K562 (cell line): ENCODE results near the gene CARS2. TPM values are rescaled to one million over a fixed set of nuclear protein-coding genes. Genes with fewer than 3 reads are reported as not detected.

Experiments used
- ATAC-seq: fragments of 200-7000 bp; cut with Tn5 transposase; 3 replicates; pipeline ENCODE4 v1.9.1; 2020; ENCODE audit warnings: moderate library complexity
- BruUV-seq: library from RNA; stranded (reverse); fragments of 400-500 nt; replicated peaks from 2 replicates; lab custom pipeline; 2021; lab: Mats Ljungman, UMichigan
- CTCF ChIA-PET: fragments of 300-600 bp; formaldehyde crosslinking; extraction: SDS; loops from one replicate; lab custom pipeline; 2021; ENCODE audit warnings: low intra/inter-chr PET ratio; lab: Yijun Ruan, JAX
- POLR2A ChIA-PET: fragments of 300-600, 350-650 bp; sonication (Branson Sonifier 250); formaldehyde crosslinking; extraction: SDS; loops from one replicate; lab custom pipeline; 2021; ENCODE audit warnings: antibody characterized with exemption, inconsistent platforms; lab: Yijun Ruan, JAX
- DNase-seq, 4 experiments: peaks; one replicate each; pipeline versions ENCODE4 v3.0.0 to v3.0.0-alpha.2; 2011 to 2018; ENCODE audit warnings: low spot score in 3 of 4, mixed read lengths in 3 of 4; ENCODE audit errors: extremely low read depth in 1 of 4
- FAIRE-seq: peaks from 2 replicates; lab custom pipeline; 2011; peaks lifted over from hg19 to GRCh38; lab: Jason Lieb, UNC
- H2AFZ ChIP-seq: 2 replicates; pipeline ENCODE4 v1.6.0; 2011; ENCODE audit warnings: low read depth, low read length, control low read depth, inconsistent platforms
- H3K27ac ChIP-seq: fragments of 200-600 bp; 3 replicates; pipeline ENCODE4 v1.8.0; 2011; ENCODE audit warnings: low read depth, mild to moderate bottlenecking, control low read depth, inconsistent platforms, low read length, moderate library complexity, mixed read lengths; ENCODE audit errors: extremely low read depth
- H3K27me3 ChIP-seq, 2 experiments: fragments of 300-600 bp in 1 of 2; 2 replicates in 1 of 2; 3 replicates in 1 of 2; pipeline versions ENCODE4 v1.6.0 to v1.8.0; 2011; ENCODE audit warnings: inconsistent platforms in 2 of 2, low read length in 2 of 2, mild to moderate bottlenecking in 1 of 2, mixed read lengths in 1 of 2, moderate library complexity in 1 of 2; ENCODE audit not compliant: control insufficient read depth in 2 of 2, insufficient read depth in 2 of 2
- H3K36me3 ChIP-seq: fragments of 300-600 bp; 3 replicates; pipeline ENCODE4 v1.8.0; 2011; ENCODE audit warnings: mild to moderate bottlenecking, low read length, inconsistent platforms; ENCODE audit not compliant: control insufficient read depth, insufficient read depth
- H3K4me1 ChIP-seq, 2 experiments: fragments of 200-600 bp in 1 of 2; replicated peaks in 1 of 2; 2 replicates in 1 of 2; 3 replicates in 1 of 2; pipeline versions ENCODE4 v1.5.1 to v1.8.0; 2011; ENCODE audit warnings: inconsistent platforms in 2 of 2, low read length in 2 of 2, mild to moderate bottlenecking in 1 of 2, mixed read lengths in 1 of 2, moderate library complexity in 1 of 2; ENCODE audit not compliant: control insufficient read depth in 2 of 2, insufficient read depth in 2 of 2
- H3K4me2 ChIP-seq: 2 replicates; pipeline ENCODE4 v1.6.1; 2011; ENCODE audit warnings: low read length, control low read depth, inconsistent platforms, mixed read lengths; ENCODE audit not compliant: insufficient read depth
- H3K4me3 ChIP-seq: fragments of 200-600 bp; sonication (generic), shearing (Covaris generic); 2 replicates; pipeline ENCODE4 v1.5.1; 2016; ENCODE audit warnings: control low read depth, inconsistent platforms
- H3K79me2 ChIP-seq: fragments of 200-600 bp; 3 replicates; pipeline ENCODE4 v1.8.0; 2011; ENCODE audit warnings: low read length, inconsistent platforms; ENCODE audit not compliant: control insufficient read depth, insufficient read depth
- H3K9ac ChIP-seq, 2 experiments: 2 replicates each; pipeline versions ENCODE4 v1.6.0 to v1.6.1; 2011; ENCODE audit warnings: low read depth in 2 of 2, low read length in 2 of 2, control low read depth in 1 of 2, inconsistent platforms in 1 of 2, mild to moderate bottlenecking in 1 of 2, mixed read lengths in 1 of 2; ENCODE audit not compliant: insufficient read depth in 1 of 2
- H3K9me1 ChIP-seq: one replicate; pipeline ENCODE4 v1.6.0; 2011; ENCODE audit warnings: inconsistent platforms, mild to moderate bottlenecking, low read length, moderate library complexity; ENCODE audit not compliant: control insufficient read depth, insufficient read depth
- H3K9me3 ChIP-seq: replicated peaks from 2 replicates; pipeline ENCODE4 v1.5.1; 2011; ENCODE audit warnings: low read depth, low read length, inconsistent platforms; ENCODE audit not compliant: control insufficient read depth, insufficient read depth
- H4K20me1 ChIP-seq: replicated peaks from 2 replicates; pipeline ENCODE4 v1.6.1; 2011; ENCODE audit warnings: low read length, inconsistent platforms, mixed read lengths; ENCODE audit not compliant: control insufficient read depth, insufficient read depth
- CBFB ChIP-seq: sonication (generic); formaldehyde crosslinking; IDR thresholded peaks from 2 replicates; pipeline ENCODE4 v1.4.0; 2020; ENCODE audit warnings: mild to moderate bottlenecking, missing genetic modification reagents
- EGR1 ChIP-seq: fragments of 450-650 bp; conservative IDR thresholded peaks from 2 replicates; pipeline ENCODE4 v1.6.1; 2017; ENCODE audit warnings: mild to moderate bottlenecking
- ESRRA ChIP-seq: fragments of 450-650 bp; IDR thresholded peaks from 2 replicates; pipeline ENCODE4 v1.6.1; 2014; ENCODE audit warnings: low read depth, mild to moderate bottlenecking, moderate library complexity, borderline replicate concordance
- FOSL1 ChIP-seq: fragments of 200-800 bp; sonication (Bioruptor generic); conservative IDR thresholded peaks from 2 replicates; pipeline ENCODE4 v1.6.1; 2016; ENCODE audit warnings: missing genetic modification characterization, missing compliant biosample characterization
- KAT8 ChIP-seq: fragments of 450-650 bp; IDR thresholded peaks from 2 replicates; pipeline ENCODE4 v1.6.1; 2016; ENCODE audit warnings: low read depth, mild to moderate bottlenecking
- MTA2 ChIP-seq: fragments of 450-650 bp; IDR thresholded peaks from 2 replicates; pipeline ENCODE4 v1.6.1; 2016; ENCODE audit warnings: low read depth
- SMARCC2 ChIP-seq: fragments of 450-650 bp; IDR thresholded peaks from 2 replicates; pipeline ENCODE4 v1.6.1; 2017; ENCODE audit warnings: antibody characterized with exemption, moderate library complexity, mild to moderate bottlenecking, low read depth
- SP2 ChIP-seq: IDR thresholded peaks from 2 replicates; pipeline ENCODE4 v1.6.1; 2011; ENCODE audit warnings: mild to moderate bottlenecking, low read depth, low read length, moderate library complexity; ENCODE audit not compliant: poor library complexity, severe bottlenecking; ENCODE audit errors: extremely low read depth
- SRSF1 ChIP-seq: fragments of 200-400 bp; formaldehyde crosslinking; IDR thresholded peaks from 2 replicates; pipeline ENCODE4 v1.6.1; 2017; ENCODE audit warnings: mild to moderate bottlenecking, low read depth, low read length, moderate library complexity
- TEAD2 ChIP-seq: fragments of 450-650 bp; IDR thresholded peaks from 2 replicates; pipeline ENCODE4 v1.6.1; 2016; ENCODE audit warnings: missing genetic modification characterization, control low read depth, missing compliant biosample characterization
- TOE1 ChIP-seq, 2 experiments: fragments of 450-650 bp in 1 of 2; sonication (generic) in 1 of 2; formaldehyde crosslinking in 1 of 2; IDR thresholded peaks; 2 replicates each; pipeline versions ENCODE4 v1.7.1 to v1.8.0; 2016 to 2022; ENCODE audit warnings: borderline replicate concordance in 2 of 2, mild to moderate bottlenecking in 2 of 2, antibody characterized with exemption in 1 of 2, inconsistent platforms in 1 of 2, low read depth in 1 of 2, missing genetic modification reagents in 1 of 2, moderate library complexity in 1 of 2
- TSC22D4 ChIP-seq: fragments of 450-650 bp; IDR thresholded peaks from 2 replicates; pipeline ENCODE4 v1.6.1; 2016; ENCODE audit warnings: missing genetic modification characterization, missing biosample characterization, control low read depth
- ZNF280A ChIP-seq: fragments of 450-650 bp; IDR thresholded peaks from 2 replicates; pipeline ENCODE4 v1.6.1; 2018; ENCODE audit warnings: mild to moderate bottlenecking, low read depth; ENCODE audit not compliant: partially characterized antibody
- ZNF518B ChIP-seq: fragments of 250-450 bp; sonication (Bioruptor Pico); IDR thresholded peaks from 2 replicates; pipeline ENCODE4 v1.5.0; 2021; ENCODE audit warnings: mild to moderate bottlenecking, moderate library complexity
- ZNF551 ChIP-seq: fragments of 250-450 bp; sonication (Bioruptor Pico); IDR thresholded peaks from 2 replicates; pipeline ENCODE4 v1.5.0; 2021; ENCODE audit warnings: mild to moderate bottlenecking, moderate library complexity
- ZNF584 ChIP-seq: fragments of 200-800 bp; sonication (Bioruptor generic); IDR thresholded peaks from 2 replicates; pipeline ENCODE4 v1.6.1; 2016; ENCODE audit warnings: low read depth, mild to moderate bottlenecking, missing genetic modification characterization, missing compliant biosample characterization
- WGBS: fragments of 100-300 bp; shearing (Covaris generic); methylation state at CpG from one replicate; pipeline ENCODE4 v1.1.6; 2016; ENCODE audit warnings: low coverage, mixed read lengths; ENCODE audit not compliant: insufficient coverage; ENCODE audit errors: missing lambda C conversion rate; 5-methylcytosine and 5-hydroxymethylcytosine counted together
- in situ Hi-C: fragments of 300-500 bp; cut with MboI; formaldehyde crosslinking; loops from 4 replicates; pipeline ENCODE4 v1.15.0; 2018; ENCODE audit warnings: inconsistent platforms, mixed read lengths
- intact Hi-C: fragments of 100-400 bp; cut with micrococcal nuclease; formaldehyde crosslinking; loops from 2 replicates; pipeline ENCODE4 v1.14.2; 2022
- polyA plus RNA-seq, 8 experiments: library from polyadenylated mRNA; depleted of rRNA in 4 of 8; stranded (reverse) in 5 of 8; unstranded in 3 of 8; fragments of >200 nt; fragmentation: Nextera tagmentation in 2 of 8; fragmentation: Illumina TruSeq in 1 of 8; extraction: Ambion mirVana in 2 of 8; extraction: Trizol in 1 of 8; gene quantifications; 2 replicates each; pipeline versions ENCODE4 v1.2.1 to v1.2.3, GENCODE V29; 2011 to 2014; ENCODE audit warnings: inconsistent platforms in 1 of 8, missing spikeins in 1 of 8
- total RNA-seq, 7 experiments: library from RNA; depleted of rRNA in 6 of 7; stranded (reverse); fragments of >200 nt in 6 of 7; fragmentation: Illumina TruSeq in 2 of 7; extraction: Trizol in 2 of 7; gene quantifications; 2 replicates each; pipeline versions ENCODE4 v1.2.1 to v1.2.3, GENCODE V29; 2011 to 2021; ENCODE audit warnings: low replicate concordance in 1 of 7

The CARS2 gene
- total and polyA plus RNA-seq, 9 of the 15 experiments (the other 6 are each of a cell fraction or from before 2014, with no cell fraction given): 1.7 to 37.4 (median 30.5) TPM

- WGBS: 88% methylated on average over 12 of the region's 15 CpGs
These were observed 3.1 kb downstream of the CARS2 start for GRCh38 chr13:110702591-110703526.

More at GRCh38 chr13:110702591-110703526, 3.1 kb downstream of the CARS2 start:
- intact Hi-C loops: no loop called here
- CTCF ChIA-PET: no interaction called here
- TF ChIP-seq TEAD2 (tag) (no peak), ZNF518B (CRISPR knock-in tag) (no peak), CBFB (CRISPR knock-in tag) (no peak), SMARCC2 (no peak), KAT8 (no peak), ZNF584 (CRISPR knock-in tag) (no peak), ESRRA (no peak), ZNF551 (CRISPR knock-in tag) (no peak), MTA2 (no peak), ZNF280A (no peak), FOSL1 (tag) (no peak), SRSF1 (no peak), SP2 (no peak), TSC22D4 (no peak), TOE1 (IDR thresholded peaks at IDR 0.05; ENCODE audit: borderline replicate concordance) (no peak), TOE1 (CRISPR knock-in tag; IDR thresholded peaks at IDR 0.05; ENCODE audit: borderline replicate concordance, low read depth) (no peak), EGR1 (no peak)
- no TSS peak for BruUV-seq
- Histone ChIP-seq H3K9ac (peak overlapping the region in 1 of 2 experiments; percentile 78; a peak in 2 of 4 replicates), H3K9me3 (no peaks in the 10 kb centered on the region), H3K4me1 (peaks cover 13 to 27% of the 10 kb centered on the region in 2 experiments; a peak in 4 of 5 replicates), H3K36me3 (peaks cover 53% of the 10 kb centered on the region; the same call in 1 of the 3 replicates), H3K27ac (no peak overlapping the region), H3K4me2 (no peak overlapping the region), H4K20me1 (no peaks in the 10 kb centered on the region), H2AFZ (no peak overlapping the region), H3K79me2 (peaks cover 28% of the 10 kb centered on the region), H3K4me3 (no peak overlapping the region), H3K27me3 (no peaks in the 10 kb centered on the region), H3K9me1 (peaks cover 3% of the 10 kb centered on the region)
- ATAC-seq (no peak), DNase-seq (no peak), FAIRE-seq (no peak)
- in situ Hi-C loops: no loop called here
- POLR2A ChIA-PET: interaction anchor here (0.8 to 1.2 kb wide), 5 partner anchors 10 to 23 kb away, joined by 3 to 5 read pairs (median 4); no protein-coding TSS in a partner anchor
